ENCODE data around the gene TEC. TPM values are rescaled to one million over a fixed set of nuclear protein-coding genes. Genes with fewer than 3 reads are reported as not detected.

The TEC gene
- total RNA-seq, 4 donors from 2014 or later: 3.6 to 12.7 (median 3.9) TPM

- DNase-seq: no peak
- Histone ChIP-seq H3K9me3 (no peaks in the 10 kb centered on the region), H3K4me3 (replicated peaks in 1 of 3) (no peak overlapping the region), H3K4me1 (no peaks in the 10 kb centered on the region), H3K36me3 (no peaks in the 10 kb centered on the region), H3K27ac (no peak overlapping the region), H3K27me3 (no peaks in the 10 kb centered on the region)
- intact Hi-C loops (cut with DNase I): no loop called here
- no peak for TF ChIP-seq POLR2A (IDR thresholded peaks at IDR 0.05)
- no peak for TF ChIP-seq CTCF (IDR thresholded peaks at IDR 0.05)
- 89% methylated on average over 3 of the region's 3 CpGs for WGBS, 2 donors
Observed at GRCh38 chr4:48102303-48102702, 167.3 kb downstream of the TEC start.

GRCh38 chr4:48100256-48100655, 169.4 kb downstream of the TEC start:
- no peak for DNase-seq

GRCh38 chr4:48095441-48095840, 174.2 kb downstream of the TEC start:
- H3K9me3 ChIP-seq: no peaks in the 10 kb centered on the region
- H3K27ac ChIP-seq: no peak overlapping the region
- no peak overlapping the region for H3K4me3 ChIP-seq (replicated peaks in 1 of 3)
- no peaks in the 10 kb centered on the region for H3K27me3 ChIP-seq
- TF ChIP-seq POLR2A (IDR thresholded peaks at IDR 0.05): no peak
- TF ChIP-seq CTCF (IDR thresholded peaks at IDR 0.05): no peak
- 87 to 88% methylated on average over 2 of the region's 2 CpGs for WGBS, 2 donors
- no peaks in the 10 kb centered on the region for H3K36me3 ChIP-seq
- intact Hi-C loops (cut with DNase I): no loop called here
- no peak for DNase-seq
- no peaks in the 10 kb centered on the region for H3K4me1 ChIP-seq

More at GRCh38 chr4:48100256-48100655, 169.4 kb downstream of the TEC start:
- intact Hi-C loops (cut with DNase I): no loop called here
- no peaks in the 10 kb centered on the region for H3K36me3 ChIP-seq
- no peaks in the 10 kb centered on the region for H3K27me3 ChIP-seq
- WGBS, 2 donors: 83 to 88% methylated on average over 1 of the region's 1 CpG
- no peaks in the 10 kb centered on the region for H3K4me1 ChIP-seq
- no peak overlapping the region for H3K27ac ChIP-seq
- TF ChIP-seq POLR2A (IDR thresholded peaks at IDR 0.05) (no peak), CTCF (IDR thresholded peaks at IDR 0.05) (no peak)
- no peak overlapping the region for H3K4me3 ChIP-seq (replicated peaks in 1 of 3)
- H3K9me3 ChIP-seq: no peaks in the 10 kb centered on the region

- H3K27ac ChIP-seq: no peak overlapping the region
- 51 to 80% methylated on average over 3 of the region's 3 CpGs for WGBS, 2 donors
- no peaks in the 10 kb centered on the region for H3K4me1 ChIP-seq
- H3K27me3 ChIP-seq: no peaks in the 10 kb centered on the region
- H3K9me3 ChIP-seq: no peaks in the 10 kb centered on the region
- no peak for DNase-seq
- H3K4me3 ChIP-seq (replicated peaks in 1 of 3): no peak overlapping the region
- no peak for TF ChIP-seq CTCF (IDR thresholded peaks at IDR 0.05)
- no peak for TF ChIP-seq POLR2A (IDR thresholded peaks at IDR 0.05)
- intact Hi-C loops (cut with DNase I): no loop called here
- no peaks in the 10 kb centered on the region for H3K36me3 ChIP-seq
Observed at GRCh38 chr4:48093991-48094416, 175.6 kb downstream of the TEC start.

- intact Hi-C loops (cut with DNase I): no loop called here
- TF ChIP-seq CTCF (IDR thresholded peaks at IDR 0.05): no peak
- TF ChIP-seq POLR2A (IDR thresholded peaks at IDR 0.05): no peak
- Histone ChIP-seq H3K27ac (no peak overlapping the region), H3K36me3 (no peaks in the 10 kb centered on the region), H3K4me1 (peaks cover 0 to 4% of the 10 kb centered on the region in 2 donors), H3K9me3 (no peaks in the 10 kb centered on the region), H3K4me3 (replicated peaks in 1 of 3) (no peak overlapping the region), H3K27me3 (no peaks in the 10 kb centered on the region)
- no peak for DNase-seq
- WGBS, 2 donors: 77% methylated on average over 5 of the region's 5 CpGs
Observed at GRCh38 chr4:48090621-48091020, 179.0 kb downstream of the TEC start.

Measured in thyroid gland (tissue), 4 donors.